Activated T-helper 17 cell treated with anti-CD3 and anti-CD28 coated beads, Interleukin-2, amount 50 U/mL, for 72 hours (primary cell): ENCODE measurements around the gene DRAP1. TPM values are rescaled to one million over a fixed set of nuclear protein-coding genes. Genes with fewer than 3 reads are reported as not detected.
"Not testable (repeated sequence)": the region's sequence is repeated elsewhere in the genome, so short reads cannot be mapped to it uniquely, and the experiment has no call there.

Experiments used
- ATAC-seq: fragments of 150-1000 bp; cut with Tn5 transposase; replicated peaks from 2 replicates; pipeline ENCODE4 v1.10.0; 2021; ENCODE audit warnings: mild to moderate bottlenecking, moderate library complexity
- H3K27ac Mint-ChIP-seq: one replicate; pipeline ENCODE4 v1.8.0; 2022; ENCODE audit warnings: mixed read lengths
- H3K27me3 Mint-ChIP-seq: one replicate; pipeline ENCODE4 v1.8.0; 2022; ENCODE audit warnings: mixed read lengths
- H3K36me3 Mint-ChIP-seq: one replicate; pipeline ENCODE4 v1.8.0; 2022; ENCODE audit warnings: low read depth, mild to moderate bottlenecking, mixed read lengths
- H3K4me1 Mint-ChIP-seq: one replicate; pipeline ENCODE4 v1.8.0; 2022; ENCODE audit warnings: mixed read lengths
- H3K4me3 Mint-ChIP-seq: one replicate; pipeline ENCODE4 v1.8.0; 2022; ENCODE audit warnings: mild to moderate bottlenecking, mixed read lengths
- H3K9me3 Mint-ChIP-seq: one replicate; pipeline ENCODE4 v1.8.0; 2022; ENCODE audit warnings: mixed read lengths
- total RNA-seq, 2 donors: library from RNA; stranded (reverse); gene quantifications; one replicate each; pipeline ENCODE4 v1.2.3, GENCODE V29; 2022

DRAP1 gene
- total RNA-seq, 2 donors from 2014 or later = 85.3 to 94.5 TPM

- Mint-ChIP-seq H3K4me3 (no peak overlapping the region), H3K4me1 (peaks cover 24% of the 10 kb centered on the region), H3K9me3 (no peaks in the 10 kb centered on the region), H3K36me3 (peaks cover 45% of the 10 kb centered on the region), H3K27me3 (no peaks in the 10 kb centered on the region), H3K27ac (no peak overlapping the region)
- no peak for ATAC-seq
Observed at GRCh38 chr11:65883058-65883761, 36.0 kb upstream of the DRAP1 start.

GRCh38 chr11:65883786-65884715, 35.2 kb upstream of the DRAP1 start:
- no peak for ATAC-seq
- Mint-ChIP-seq H3K27me3 (no peaks in the 10 kb centered on the region), H3K4me3 (peak overlapping the region; percentile 29), H3K27ac (peak overlapping the region; percentile 76), H3K36me3 (peaks cover 53% of the 10 kb centered on the region), H3K4me1 (peaks cover 28% of the 10 kb centered on the region), H3K9me3 (no peaks in the 10 kb centered on the region)

GRCh38 chr11:65884716-65885092, 34.5 kb upstream of the DRAP1 start:
- no peaks in the 10 kb centered on the region for H3K27me3 Mint-ChIP-seq
- peaks cover 55% of the 10 kb centered on the region for H3K36me3 Mint-ChIP-seq
- ATAC-seq = peak; percentile 49
- H3K4me3 Mint-ChIP-seq = peak overlapping the region; percentile 29
- H3K4me1 Mint-ChIP-seq = peaks cover 31% of the 10 kb centered on the region
- H3K9me3 Mint-ChIP-seq = no peaks in the 10 kb centered on the region
- peak overlapping the region; percentile 76 for H3K27ac Mint-ChIP-seq

- no peak overlapping the region for H3K4me3 Mint-ChIP-seq
- no peaks in the 10 kb centered on the region for H3K27me3 Mint-ChIP-seq
- H3K27ac Mint-ChIP-seq = peak overlapping the region; percentile 76
- no peak for ATAC-seq
- H3K4me1 Mint-ChIP-seq = peaks cover 35% of the 10 kb centered on the region
- H3K36me3 Mint-ChIP-seq = peaks cover 55% of the 10 kb centered on the region
- H3K9me3 Mint-ChIP-seq = no peaks in the 10 kb centered on the region
Observed at GRCh38 chr11:65885231-65885630, 34.0 kb upstream of the DRAP1 start.

GRCh38 chr11:65885808-65886536, 33.3 kb upstream of the DRAP1 start:
- Mint-ChIP-seq H3K27ac (no peak overlapping the region), H3K36me3 (peaks cover 55% of the 10 kb centered on the region), H3K27me3 (no peaks in the 10 kb centered on the region), H3K4me1 (peaks cover 31% of the 10 kb centered on the region), H3K9me3 (no peaks in the 10 kb centered on the region), H3K4me3 (peak overlapping the region; percentile 92)
- no peak for ATAC-seq

GRCh38 chr11:65886826-65887722, 32.2 kb upstream of the DRAP1 start:
- no peak for ATAC-seq
- peaks cover 65% of the 10 kb centered on the region for H3K36me3 Mint-ChIP-seq
- H3K4me1 Mint-ChIP-seq = peaks cover 32% of the 10 kb centered on the region
- no peaks in the 10 kb centered on the region for H3K27me3 Mint-ChIP-seq
- no peaks in the 10 kb centered on the region for H3K9me3 Mint-ChIP-seq
- H3K27ac Mint-ChIP-seq = peak overlapping the region; percentile 88
- peak overlapping the region; percentile 92 for H3K4me3 Mint-ChIP-seq

GRCh38 chr11:65887723-65888162, 31.5 kb upstream of the DRAP1 start:
- Mint-ChIP-seq H3K4me3 (peak overlapping the region; percentile 92), H3K36me3 (peaks cover 72% of the 10 kb centered on the region), H3K4me1 (peaks cover 39% of the 10 kb centered on the region), H3K27me3 (no peaks in the 10 kb centered on the region), H3K9me3 (no peaks in the 10 kb centered on the region), H3K27ac (peak overlapping the region; percentile 88)
- ATAC-seq = peak; percentile 1

GRCh38 chr11:65888163-65888814, 30.9 kb upstream of the DRAP1 start, which contains the start of gene FIBP:
Gene FIBP, minus strand, starts transcription at chr11:65888471. Its CDS starts 53 bp downstream, at chr11:65888418.
- Mint-ChIP-seq H3K27me3 (no peaks in the 10 kb centered on the region), H3K27ac (peak within 1 kb of the TSS; percentile 88), H3K36me3 (peaks cover 76% of the 10 kb centered on the region), H3K4me1 (peaks cover 40% of the 10 kb centered on the region), H3K9me3 (no peaks in the 10 kb centered on the region), H3K4me3 (peak within 1 kb of the TSS; percentile 92)
- peak; percentile 74 for ATAC-seq

- H3K27me3 Mint-ChIP-seq = no peaks in the 10 kb centered on the region
- peak within 1 kb of the TSS; percentile 92 for H3K4me3 Mint-ChIP-seq
- H3K36me3 Mint-ChIP-seq = peaks cover 74% of the 10 kb centered on the region
- peak within 1 kb of the TSS; percentile 88 for H3K27ac Mint-ChIP-seq
- no peaks in the 10 kb centered on the region for H3K9me3 Mint-ChIP-seq
- peak; percentile 76 for ATAC-seq
- peaks cover 45% of the 10 kb centered on the region for H3K4me1 Mint-ChIP-seq
Observed at GRCh38 chr11:65890324-65891218, 28.7 kb upstream of the DRAP1 start, which contains the start of gene CCDC85B. Gene CCDC85B, plus strand, starts transcription at chr11:65890673. Its CDS starts 111 bp downstream, at chr11:65890784.

GRCh38 chr11:65891219-65892136, 27.7 kb upstream of the DRAP1 start:
- H3K36me3 Mint-ChIP-seq = peaks cover 76% of the 10 kb centered on the region
- H3K4me1 Mint-ChIP-seq = peaks cover 51% of the 10 kb centered on the region
- H3K9me3 Mint-ChIP-seq = no peaks in the 10 kb centered on the region
- ATAC-seq = no peak
- H3K4me3 Mint-ChIP-seq = peak overlapping the region; percentile 92
- peak overlapping the region; percentile 66 for H3K27ac Mint-ChIP-seq
- H3K27me3 Mint-ChIP-seq = no peaks in the 10 kb centered on the region

GRCh38 chr11:65892137-65892540, 27.1 kb upstream of the DRAP1 start:
- ATAC-seq, H3K9me3 Mint-ChIP-seq, H3K27me3 Mint-ChIP-seq: not testable (repeated sequence)
- H3K4me3 Mint-ChIP-seq = peak overlapping the region; percentile 92
- H3K27ac Mint-ChIP-seq = peak overlapping the region; percentile 66
- H3K4me1 Mint-ChIP-seq = peaks cover 46% of the 10 kb centered on the region
- peaks cover 76% of the 10 kb centered on the region for H3K36me3 Mint-ChIP-seq
